Myometrial cell (primary cell): ENCODE data around the gene OR4C11. TPM values are rescaled to one million over a fixed set of nuclear protein-coding genes. Genes with fewer than 3 reads are reported as not detected.

Experiments used
- total RNA-seq: library from RNA; depleted of rRNA; stranded (reverse); fragments of >200 nt; gene quantifications from 2 replicates; pipeline ENCODE4 v1.2.3, GENCODE V29; 2015

The OR4C11 gene, protein sequence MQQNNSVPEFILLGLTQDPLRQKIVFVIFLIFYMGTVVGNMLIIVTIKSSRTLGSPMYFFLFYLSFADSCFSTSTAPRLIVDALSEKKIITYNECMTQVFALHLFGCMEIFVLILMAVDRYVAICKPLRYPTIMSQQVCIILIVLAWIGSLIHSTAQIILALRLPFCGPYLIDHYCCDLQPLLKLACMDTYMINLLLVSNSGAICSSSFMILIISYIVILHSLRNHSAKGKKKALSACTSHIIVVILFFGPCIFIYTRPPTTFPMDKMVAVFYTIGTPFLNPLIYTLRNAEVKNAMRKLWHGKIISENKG
- not detected in 2 replicates for total RNA-seq

GRCh38 chr11:55607545-55607944 lies at the start of gene OR4C11:
Gene OR4C11 (minus strand): TSS chr11:55607645. CDS start chr11:55604373, 3,272 bp downstream.

DNA sequence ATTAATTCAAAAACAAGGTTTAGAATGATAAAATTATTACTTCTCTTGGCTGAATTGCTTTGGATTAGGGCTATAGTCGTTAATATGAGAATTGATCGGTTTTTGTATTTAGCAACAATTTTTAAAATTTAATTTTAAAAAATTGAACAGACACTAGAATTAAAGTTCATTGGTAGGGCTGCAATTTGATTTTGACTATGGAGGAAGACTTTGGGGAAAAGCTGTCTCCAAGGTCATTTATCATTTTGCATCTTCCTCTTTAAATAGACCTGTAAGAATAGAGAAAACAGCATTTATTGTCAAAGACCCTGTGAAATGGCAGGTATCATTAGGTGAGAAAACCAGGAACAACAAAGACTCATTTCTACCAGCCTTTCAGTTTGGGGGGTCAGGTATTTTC lies 40.6 kb upstream of the OR4C11 start, which contains the start of gene OR4S2:
TSS of gene OR4S2 (plus strand) at position 301 of the 400 bp plus-strand sequence. CDS start 2,577 bp downstream, outside the sequence.

DNA sequence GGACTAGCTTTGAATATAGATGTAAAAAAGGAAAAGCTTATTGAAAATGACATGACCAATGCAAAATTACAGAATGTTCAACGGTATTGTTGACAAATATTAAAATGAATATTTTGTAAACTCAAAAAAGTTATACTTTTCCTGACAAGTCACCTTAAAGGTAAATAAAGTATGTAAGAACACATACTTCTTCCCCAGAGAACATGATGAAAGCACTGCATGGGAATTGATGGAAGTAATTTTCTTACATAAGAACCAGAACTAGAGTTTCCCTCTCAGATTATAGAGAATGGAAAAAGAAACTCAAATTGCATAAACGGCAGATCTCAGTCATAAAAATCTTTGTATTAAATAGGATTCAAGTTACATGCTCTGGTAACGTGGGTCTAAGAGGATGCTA lies 27.4 kb upstream of the OR4C11 start, which contains the start of gene OR4P4:
TSS of gene OR4P4 (plus strand) at position 301 of the 400 bp plus-strand sequence.

GRCh38 chr11:55571828-55572227 lies 35.6 kb downstream of the OR4C11 start, which contains the start of gene OR4C16:
Gene OR4C16 (plus strand): TSS chr11:55572128. CDS start chr11:55572128, 0 bp downstream.

DNA sequence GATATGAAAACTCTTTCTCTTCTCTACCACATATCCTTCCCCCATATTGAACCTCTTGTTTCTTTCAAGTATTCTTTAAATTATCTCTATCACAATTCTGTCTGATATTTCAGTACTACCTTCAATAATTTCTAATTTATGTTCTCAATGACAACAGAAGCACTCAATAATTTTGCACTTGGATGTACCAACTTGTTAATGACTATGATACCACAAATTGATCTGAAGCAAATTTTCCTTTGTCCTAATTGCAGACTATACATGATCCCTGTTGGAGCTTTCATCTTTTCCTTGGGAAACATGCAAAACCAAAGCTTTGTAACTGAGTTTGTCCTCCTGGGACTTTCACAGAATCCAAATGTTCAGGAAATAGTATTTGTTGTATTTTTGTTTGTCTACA lies 53.3 kb downstream of the OR4C11 start, which contains the start of gene OR4C15:
TSS of gene OR4C15 (plus strand) at position 301 of the 400 bp plus-strand sequence. CDS start at position 301, 0 bp downstream.

Other genes starting within 250 kb of the OR4C11 start
- gene OR4A15, start 239.7 kb downstream of the OR4C11 start, total RNA-seq: not detected in 2 replicates
- gene OR4C15, start 53.2 kb downstream of the OR4C11 start, total RNA-seq: not detected in 2 replicates
- gene OR4C16, start 35.5 kb downstream of the OR4C11 start, total RNA-seq: not detected in 2 replicates
- gene OR4P4, start 27.5 kb upstream of the OR4C11 start, total RNA-seq: not detected in 2 replicates
- gene OR4S2, start 40.7 kb upstream of the OR4C11 start, total RNA-seq: not detected in 2 replicates
- gene OR4C6, start 54.6 kb upstream of the OR4C11 start, total RNA-seq: not detected in 2 replicates
- not detected in 2 replicates for gene OR5D13, start 165.8 kb upstream of the OR4C11 start, total RNA-seq
- not detected in 2 replicates for gene OR5D14, start 187.9 kb upstream of the OR4C11 start, total RNA-seq
- not detected in 2 replicates for gene OR5L1, start 203.7 kb upstream of the OR4C11 start, total RNA-seq
- gene OR5D18, start 212.0 kb upstream of the OR4C11 start, total RNA-seq: not detected in 2 replicates
- gene OR5L2, start 219.6 kb upstream of the OR4C11 start, total RNA-seq: not detected in 2 replicates
- not detected in 2 replicates for gene OR5D16, start 231.1 kb upstream of the OR4C11 start, total RNA-seq